ENCODE measurements around the gene RAD51B. TPM values are rescaled to one million over a fixed set of nuclear protein-coding genes. Genes with fewer than 3 reads are reported as not detected.

RAD51B gene
- total RNA-seq, 1 experiment from 2014 or later: 16.7 TPM

GRCh38 chr14:68232300-68233055, 412.9 kb downstream of the RAD51B start:
- Histone ChIP-seq H3K27me3 (ENCODE audit: insufficient read depth, low read length) (no peaks in the 10 kb centered on the region), H2BK5ac (ENCODE audit: insufficient read length, low read length) (no peak overlapping the region), H3K4me1 (ENCODE audit: insufficient read depth, low read length) (peaks cover 9% of the 10 kb centered on the region), H2BK15ac (ENCODE audit: low read depth, low read length) (no peak overlapping the region), H3K9ac (ENCODE audit: extremely low read depth, insufficient read length, low read length) (no peak overlapping the region), H2AK5ac (ENCODE audit: insufficient read length, low read length) (no peak overlapping the region), H2BK20ac (ENCODE audit: low read depth, low read length, poor library complexity, severe bottlenecking) (no peak overlapping the region), H3K79me1 (ENCODE audit: insufficient read depth, low read depth, low read length, poor library complexity, severe bottlenecking) (no peaks in the 10 kb centered on the region), H3K4ac (ENCODE audit: low read depth, low read length) (no peak overlapping the region), H3K56ac (ENCODE audit: insufficient read length, low read depth, low read length) (no peak overlapping the region), H3K18ac (ENCODE audit: insufficient read length, low read depth, low read length) (no peak overlapping the region), H2BK12ac (ENCODE audit: insufficient read length, low read depth, low read length) (peak overlapping the region; percentile 24), H3K23me2 (ENCODE audit: insufficient read length, low read depth, low read length, poor library complexity, severe bottlenecking) (no peaks in the 10 kb centered on the region), H4K8ac (replicated peaks; ENCODE audit: insufficient read length, low read depth, low read length) (no peak overlapping the region), H4K20me1 (ENCODE audit: control insufficient read depth, insufficient read depth, insufficient read length) (no peaks in the 10 kb centered on the region), H3K79me2 (ENCODE audit: insufficient read depth, low read length) (no peaks in the 10 kb centered on the region), H4K5ac (ENCODE audit: insufficient read length, low read depth, low read length) (no peak overlapping the region), H3K4me2 (ENCODE audit: insufficient read depth, insufficient read length, low read length) (no peak overlapping the region), H3K27ac (ENCODE audit: insufficient read length, low read depth, low read length) (no peak overlapping the region), H3K23ac (ENCODE audit: insufficient read length, low read depth, low read length) (no peak overlapping the region), H2BK120ac (ENCODE audit: low read depth, low read length, poor library complexity, severe bottlenecking) (no peak overlapping the region), H2AFZ (ENCODE audit: low read length) (no peak overlapping the region), H4K91ac (ENCODE audit: insufficient read length, low read depth, low read length) (no peak overlapping the region), H3K9me3 (ENCODE audit: control insufficient read depth, low read depth, low read length) (no peaks in the 10 kb centered on the region), H3K14ac (ENCODE audit: insufficient read depth, low read length) (no peak overlapping the region), H3T11ph (ENCODE audit: low read length) (no peak overlapping the region)
- no peak for TF ChIP-seq CTCF (conservative IDR thresholded peaks at IDR 0.05)
- no peak for DNase-seq
- Mint-ChIP-seq H3K27ac (no peak overlapping the region), H3K27me3 (ENCODE audit: low read depth) (no peaks in the 10 kb centered on the region), H3K4me1 (no peaks in the 10 kb centered on the region; a peak in 1 of 4 replicates), H3K9me3 (no peaks in the 10 kb centered on the region), H3K36me3 (ENCODE audit: insufficient read depth in 1 of 3, low read depth in 3 of 3) (peaks cover 0 to 1% (median 0%) of the 10 kb centered on the region in 3 experiments; a peak in 1 of 7 replicates), H3K4me3 (no peak overlapping the region)
- no CpG with 5 or more reads among the region's 2 CpGs for WGBS (ENCODE audit: extremely low coverage, insufficient read length, low lambda C conversion rate)
